HG02571 (cell line): ENCODE measurements around the gene PRSS57.
"Not testable (repeated sequence)": the region's sequence is repeated elsewhere in the genome, so short reads cannot be mapped to it uniquely, and the experiment has no call there.

ENCODE experiments used
- ATAC-seq: cut with Tn5 transposase; IDR thresholded peaks from one replicate; pipeline ENCODE4 v1.9.1; 2021; ENCODE audit warnings: mild to moderate bottlenecking, moderate library complexity; ENCODE audit not compliant: unreplicated experiment

Gene PRSS57

DNA sequence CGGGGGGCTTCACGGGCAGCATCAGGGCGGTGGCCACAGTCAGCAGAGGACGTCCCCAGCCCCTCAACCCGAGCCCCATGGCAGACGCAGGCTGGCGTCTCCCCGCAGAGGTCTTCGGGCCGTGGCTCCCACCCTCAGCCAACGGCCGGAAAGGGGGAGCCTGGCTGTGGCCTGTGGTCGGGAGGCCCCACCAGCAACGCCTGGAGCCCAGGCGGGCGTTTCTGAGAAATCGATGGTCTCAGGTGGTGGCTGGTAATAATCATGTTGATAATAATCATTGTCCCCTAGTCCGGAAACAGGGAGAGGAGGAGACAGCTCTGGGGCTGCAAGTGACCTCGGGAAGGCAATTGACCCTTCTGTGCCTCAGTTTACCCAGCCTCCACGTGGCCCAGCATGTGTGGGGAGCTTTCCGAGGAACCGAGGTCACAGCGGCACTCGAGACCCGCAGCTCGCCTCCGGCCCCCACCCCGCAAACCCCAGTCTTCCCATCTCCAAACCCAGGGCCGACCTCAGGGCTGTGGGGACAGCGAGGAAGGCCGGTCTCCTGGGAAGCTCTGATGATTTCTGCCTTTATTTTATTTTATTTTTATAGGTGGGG lies at the start of gene PRSS57:
Gene PRSS57 (minus strand): TSS at position 101 of the 598 bp plus-strand sequence. CDS start 22 bp downstream, at position 79.
- no peak for ATAC-seq

GRCh38 chr19:743168-743687 lies 48.0 kb upstream of the PRSS57 start:
- ATAC-seq, result no peak

DNA sequence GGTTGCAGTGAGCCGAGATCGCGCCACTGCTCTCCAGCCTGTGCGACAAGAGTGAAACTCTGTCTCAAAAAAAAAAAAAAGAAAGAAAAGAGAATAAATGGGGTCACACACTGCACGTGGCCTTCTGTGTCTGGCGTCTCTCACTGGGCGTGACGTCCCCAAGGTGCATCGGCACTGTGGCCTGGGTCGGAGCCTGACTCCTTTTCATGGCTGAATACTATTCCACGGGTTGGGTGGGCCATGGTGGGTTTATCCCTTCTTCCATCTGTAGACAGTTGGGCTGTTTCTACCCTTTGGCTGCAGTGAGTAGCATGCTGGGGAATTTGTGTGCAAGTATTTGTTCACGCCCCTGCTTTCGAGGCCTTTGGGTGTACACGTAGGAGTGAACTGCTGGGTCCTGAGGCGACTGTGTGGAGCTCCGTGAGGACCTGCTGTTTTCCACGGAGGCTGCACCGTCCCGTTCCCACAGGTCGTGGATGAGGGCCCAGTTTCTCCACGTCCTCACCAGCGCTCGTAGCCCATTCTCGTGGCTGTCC lies 47.4 kb upstream of the PRSS57 start:
- no peak for ATAC-seq

DNA sequence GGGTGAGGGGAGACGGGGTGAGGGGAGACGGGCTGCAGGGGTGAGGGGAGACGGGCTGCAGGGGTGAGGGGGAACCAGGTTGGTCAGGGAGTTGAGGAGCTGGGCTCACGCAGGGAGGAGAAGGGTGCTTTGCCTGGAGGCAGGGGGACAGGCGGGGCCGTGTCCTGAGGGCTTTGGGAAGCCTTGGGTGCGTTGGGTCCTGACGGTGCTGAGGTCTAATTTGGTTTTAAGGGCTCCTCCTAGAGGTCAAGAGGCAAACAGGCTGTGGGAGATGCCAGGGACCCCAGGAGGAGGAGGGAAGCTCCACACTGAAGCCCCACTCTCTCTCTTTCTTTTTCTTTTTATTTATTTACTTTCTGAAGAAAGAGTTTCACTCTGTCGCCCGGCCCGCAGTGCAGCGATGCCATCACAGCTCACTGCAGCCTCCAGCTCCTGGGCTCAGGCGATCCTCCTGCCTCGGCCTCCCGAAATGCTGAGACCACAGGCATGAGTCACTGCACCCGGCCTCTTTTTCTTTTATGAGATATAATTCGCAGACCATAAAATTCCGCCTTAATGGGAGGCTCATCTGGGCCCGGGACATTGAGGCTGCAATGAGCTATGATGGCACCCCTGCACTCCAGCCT lies 46.4 kb upstream of the PRSS57 start:
- no peak for ATAC-seq

GRCh38 chr19:740816-741505 lies 45.7 kb upstream of the PRSS57 start:
- not testable (repeated sequence) for ATAC-seq

DNA sequence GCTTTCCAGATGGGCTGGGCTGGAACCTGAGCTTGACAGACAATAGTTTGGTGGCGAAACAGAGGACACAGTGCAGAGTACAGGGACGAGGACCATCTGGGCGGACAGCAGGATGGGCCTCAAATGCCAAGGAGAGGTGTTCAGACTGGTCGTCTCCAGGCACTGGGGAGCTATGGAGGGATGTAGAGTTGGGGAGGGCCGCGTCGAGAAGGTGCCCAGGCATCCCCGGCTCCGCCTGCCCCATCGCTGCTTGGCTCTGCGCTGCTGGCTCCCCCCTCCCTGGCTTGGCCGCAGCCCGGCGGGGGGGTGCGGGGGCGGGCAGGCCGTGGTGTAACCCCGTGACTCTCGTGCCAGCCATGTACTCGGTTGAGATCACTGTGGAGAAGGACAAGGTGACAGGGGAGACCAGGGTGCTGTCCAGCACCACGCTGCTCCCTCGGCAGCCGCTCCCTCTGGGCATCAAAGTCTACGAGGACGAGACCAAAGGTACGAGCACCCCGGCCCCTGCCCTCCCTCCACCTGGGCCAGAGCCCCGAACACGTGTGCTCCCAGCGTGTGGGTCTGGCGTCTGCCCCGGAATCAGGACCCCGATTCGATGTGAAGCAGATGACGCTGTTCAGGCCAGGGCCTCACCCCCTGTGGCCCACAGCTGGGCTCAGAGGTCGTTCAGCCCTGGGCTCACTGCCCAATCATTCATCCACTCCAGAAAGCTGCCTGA lies 44.9 kb upstream of the PRSS57 start:
- no peak for ATAC-seq

- ATAC-seq, result no peak
These were observed 43.4 kb upstream of the PRSS57 start for GRCh38 chr19:738509-739128.

DNA sequence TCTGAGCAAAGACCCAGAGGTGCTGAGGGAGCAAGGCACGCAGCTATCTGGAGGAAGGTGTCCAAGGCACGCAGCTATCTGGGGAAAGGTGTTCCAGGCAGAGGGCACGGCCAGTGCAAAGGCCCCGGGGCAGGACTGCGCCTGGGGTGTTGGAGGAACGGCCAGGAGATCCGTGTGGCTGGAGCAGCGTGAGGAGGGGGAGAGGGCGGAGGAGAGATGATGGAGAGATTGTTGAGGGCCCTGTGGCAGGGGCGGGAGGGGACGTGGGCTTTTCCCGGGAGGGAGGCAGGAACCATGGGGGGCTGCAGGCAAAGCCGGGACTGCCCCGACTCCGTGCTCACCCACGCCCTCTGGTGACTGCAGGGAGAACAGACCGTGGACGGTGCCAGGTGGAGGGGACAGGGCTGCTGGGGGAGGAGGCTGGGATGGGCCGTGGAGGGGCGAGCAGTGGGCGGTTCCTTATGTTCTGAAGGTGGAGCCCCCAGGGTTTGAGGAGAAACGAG lies 42.4 kb upstream of the PRSS57 start:
- no peak for ATAC-seq

DNA sequence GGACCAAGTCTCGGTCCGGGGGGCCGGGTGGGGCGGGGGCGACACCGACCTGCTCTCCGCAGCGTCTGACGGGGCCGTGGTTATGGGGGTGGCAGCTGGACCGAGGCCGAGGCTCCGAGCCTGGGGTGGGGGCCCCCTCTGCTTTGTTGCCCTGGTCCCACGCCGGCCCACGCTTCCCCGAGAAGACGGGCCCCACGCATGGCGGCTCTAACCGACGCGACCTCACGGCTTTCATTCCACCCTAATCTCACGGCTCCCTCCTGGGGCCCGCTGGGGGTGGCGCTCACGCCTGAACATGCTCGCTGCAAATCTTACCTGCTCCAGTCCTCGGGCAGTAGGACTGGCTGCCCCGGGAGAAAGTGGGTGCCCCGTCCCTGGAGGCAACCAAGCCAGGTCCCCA lies 40.9 kb upstream of the PRSS57 start:
- ATAC-seq, result no peak

GRCh38 chr19:734716-735115 lies 39.5 kb upstream of the PRSS57 start:
- no peak for ATAC-seq

- ATAC-seq, result no peak
These were observed 37.2 kb upstream of the PRSS57 start for GRCh38 chr19:732148-733069.

DNA sequence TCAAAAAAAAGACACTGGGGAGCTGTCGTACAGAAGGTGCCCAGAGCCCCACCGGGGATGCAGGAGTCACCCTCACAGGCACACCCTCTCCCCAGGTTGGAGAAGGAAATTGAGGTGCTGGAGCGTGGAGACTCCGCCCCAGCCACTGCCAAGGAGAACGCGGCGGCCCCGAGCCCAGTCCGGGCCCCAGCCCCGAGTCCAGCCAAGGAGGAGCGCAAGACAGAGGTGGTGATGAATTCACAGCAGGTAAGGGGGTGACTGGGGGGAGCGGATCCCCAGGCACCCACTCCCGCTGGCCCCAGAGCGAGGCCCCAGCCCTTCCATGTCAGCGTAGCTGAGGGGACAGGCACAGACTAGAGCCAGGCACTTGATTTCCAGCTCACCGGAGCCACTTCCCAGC lies 35.7 kb upstream of the PRSS57 start:
- no peak for ATAC-seq

DNA sequence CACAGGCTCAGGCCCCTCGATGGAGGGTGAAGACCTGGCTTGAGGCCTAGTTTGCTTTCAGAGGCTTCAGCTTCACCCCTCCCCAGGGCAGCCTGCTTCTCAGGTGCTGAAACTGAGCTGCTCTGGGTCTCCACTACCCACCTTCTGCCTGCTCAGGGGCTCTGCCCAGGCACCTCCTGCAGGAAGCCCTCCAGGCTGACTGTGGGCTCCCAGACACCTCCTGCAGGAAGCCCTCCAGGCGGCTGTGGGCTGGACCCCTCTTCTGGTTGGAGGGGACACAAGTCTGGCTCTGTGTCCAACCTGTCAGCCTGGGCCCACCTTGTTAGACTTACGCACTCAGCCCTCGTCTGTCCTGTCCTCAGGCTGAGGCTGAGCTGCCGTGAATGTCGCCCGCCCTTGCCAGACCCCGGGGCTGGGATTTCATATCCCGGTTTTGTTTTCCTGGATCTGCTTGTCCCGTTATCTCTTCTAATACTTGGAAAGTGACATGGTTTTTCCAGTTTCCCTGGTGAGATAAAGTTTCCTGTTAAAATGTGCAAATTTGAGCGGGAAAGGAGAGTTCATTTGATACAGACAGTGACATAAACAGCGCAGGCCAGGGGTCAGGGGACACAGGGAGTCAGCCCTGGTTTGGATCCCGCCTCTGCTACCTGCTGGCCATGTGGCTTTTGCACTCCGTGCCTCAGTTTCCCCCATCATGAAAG lies 34.9 kb upstream of the PRSS57 start:
- ATAC-seq, result no peak

DNA sequence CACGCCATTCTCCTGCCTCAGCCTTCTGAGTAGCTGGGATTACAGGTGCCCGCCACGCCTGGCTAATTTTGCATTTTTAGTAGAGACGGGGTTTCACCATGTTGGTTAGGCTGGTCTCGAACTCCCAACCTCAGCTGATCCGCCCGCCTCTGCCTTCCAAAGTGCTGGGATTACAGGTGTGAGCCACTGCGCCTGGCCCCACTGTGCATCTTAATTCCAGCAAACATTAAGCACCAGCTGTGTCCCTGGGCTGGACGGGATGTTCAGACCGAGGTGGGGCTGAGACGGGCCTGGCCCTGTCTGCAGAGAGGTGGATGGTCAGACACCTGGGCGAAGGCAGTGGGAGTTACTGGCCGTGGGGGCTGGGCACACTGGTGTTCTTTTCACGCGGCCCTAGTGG lies 34.3 kb upstream of the PRSS57 start:
- ATAC-seq, result not testable (repeated sequence)

DNA sequence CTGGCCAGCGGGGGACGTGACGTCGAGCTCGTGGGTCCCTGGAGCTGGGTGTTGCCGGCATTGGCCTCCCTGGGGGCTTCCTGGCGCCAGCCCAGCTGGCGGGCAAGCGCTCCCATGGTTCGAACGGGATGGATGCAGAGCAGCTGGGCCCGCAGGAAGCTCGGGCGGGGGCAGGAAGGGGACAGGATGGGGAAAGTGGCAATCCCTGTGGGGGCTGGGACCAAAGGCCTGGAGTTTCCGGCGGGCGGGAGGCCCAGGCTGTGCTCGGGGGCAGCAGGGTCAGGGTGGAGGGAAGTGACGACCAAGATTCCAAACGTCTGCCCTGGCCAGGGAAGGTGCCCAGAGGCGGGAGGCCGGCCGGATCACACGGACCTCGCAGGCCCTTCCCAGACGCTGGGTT lies 32.8 kb upstream of the PRSS57 start:
- no peak for ATAC-seq

DNA sequence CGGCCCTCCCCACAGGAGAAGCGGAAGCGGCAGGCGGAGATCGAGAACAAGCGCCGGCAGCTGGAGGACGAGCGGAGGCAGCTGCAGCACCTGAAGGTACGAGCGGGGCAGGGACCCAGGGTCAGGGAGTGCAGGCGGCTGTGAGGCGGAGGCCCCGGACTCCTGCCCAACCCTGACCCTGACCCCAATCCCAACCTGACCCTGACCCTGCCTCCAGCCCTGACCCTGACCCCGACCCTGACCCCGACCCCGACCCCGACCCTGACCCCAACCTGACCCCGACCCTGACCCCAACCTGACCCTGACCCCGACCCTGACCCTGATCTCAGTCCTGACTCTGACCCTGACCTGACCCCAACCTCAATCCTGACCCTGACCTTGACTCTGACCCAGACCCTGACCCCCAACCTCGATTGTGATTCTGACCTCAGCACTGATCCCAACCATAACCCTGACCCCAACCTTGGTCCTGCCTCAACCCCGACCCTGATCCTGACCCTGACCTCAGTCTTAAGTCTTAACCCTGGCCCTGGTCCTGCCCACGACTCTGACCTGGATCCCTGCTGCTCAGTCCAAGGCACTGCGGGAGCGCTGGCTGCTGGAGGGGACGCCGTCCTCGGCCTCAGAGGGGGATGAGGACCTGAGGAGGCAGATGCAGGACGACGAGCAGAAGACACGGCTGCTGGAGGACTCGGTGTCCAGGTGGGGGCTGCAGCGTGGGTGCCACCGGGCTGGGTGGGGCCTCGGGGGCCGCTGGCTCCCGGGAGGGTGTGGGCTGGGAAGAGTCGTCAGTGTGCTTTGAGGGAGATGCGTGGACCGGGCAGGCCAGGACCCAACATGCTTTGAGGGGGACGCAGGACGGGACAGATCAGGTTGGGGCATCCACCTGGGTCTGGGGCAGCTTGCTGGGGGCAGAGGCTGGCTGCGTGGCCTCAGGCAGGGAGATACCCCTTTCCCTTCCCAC lies 32.0 kb upstream of the PRSS57 start:
- ATAC-seq, result no peak

- no peak for ATAC-seq
These were observed 30.3 kb upstream of the PRSS57 start for GRCh38 chr19:725461-726089.
